HEK293 (cell line): Measurements from ENCODE around the gene SERPINA6.

Experiments
- CTCF ChIA-PET: fragments of 350-600 bp; formaldehyde crosslinking; extraction: SDS; loops from one replicate; lab custom pipeline; 2021; ENCODE audit warnings: antibody characterized with exemption; lab: Yijun Ruan, JAX
- POLR2A ChIA-PET: fragments of 300-600 bp; formaldehyde crosslinking; extraction: SDS; loops from one replicate; lab custom pipeline; 2020; ENCODE audit warnings: antibody characterized with exemption, inconsistent platforms; lab: Yijun Ruan, JAX
- H3K27ac ChIP-seq: fragments of 200-500 bp; sonication (Bioruptor generic); 2 replicates; pipeline ENCODE4 v1.5.1; 2014; ENCODE audit warnings: low read depth, low read length, control low read depth, inconsistent platforms; ENCODE audit errors: extremely low read depth
- H3K36me3 ChIP-seq, 2 experiments: fragments of 200-500 bp in 1 of 2; sonication (Bioruptor generic) in 1 of 2; 1 replicate in 1 of 2; 2 replicates in 1 of 2; pipeline ENCODE4 v1.5.1; 2014 to 2017; ENCODE audit warnings: inconsistent platforms in 2 of 2, low read length in 2 of 2; ENCODE audit not compliant: control insufficient read depth in 2 of 2, insufficient read depth in 1 of 2
- H3K4me1 ChIP-seq: fragments of 200-500 bp; sonication (Bioruptor generic); 2 replicates; pipeline ENCODE4 v1.5.1; 2014; ENCODE audit warnings: mild to moderate bottlenecking, low read length, inconsistent platforms; ENCODE audit not compliant: control insufficient read depth, insufficient read depth
- H3K4me3 ChIP-seq: 2 replicates; pipeline ENCODE4 v1.5.1; 2011; ENCODE audit warnings: low read depth, mild to moderate bottlenecking, control low read depth, low read length, moderate library complexity
- H3K9me3 ChIP-seq: fragments of 200-500 bp; sonication (Bioruptor generic); 2 replicates; pipeline ENCODE4 v1.5.1; 2014; ENCODE audit warnings: low read depth, low read length, inconsistent platforms; ENCODE audit not compliant: control insufficient read depth, insufficient read depth
- MEIS1 ChIP-seq: sonication (generic); formaldehyde crosslinking; IDR thresholded peaks from 2 replicates; pipeline ENCODE4 v1.8.1; 2022; ENCODE audit warnings: missing genetic modification reagents, mild to moderate bottlenecking, borderline replicate concordance
- SCRT1 ChIP-seq: fragments of 450-650 bp; formaldehyde crosslinking; IDR thresholded peaks from 2 replicates; pipeline ENCODE4 v1.5.1; 2016; ENCODE audit warnings: missing biosample characterization, missing genetic modification characterization, borderline replicate concordance
- WT1 ChIP-seq: fragments of 450-650 bp; formaldehyde crosslinking; IDR thresholded peaks from 2 replicates; pipeline ENCODE4 v1.5.1; 2016; ENCODE audit warnings: missing biosample characterization, missing genetic modification characterization
- ZFP37 ChIP-seq: fragments of 450-650 bp; formaldehyde crosslinking; IDR thresholded peaks from 2 replicates; pipeline ENCODE4 v1.5.1; 2016; ENCODE audit warnings: missing biosample characterization, missing genetic modification characterization
- ZFP41 ChIP-seq: fragments of 450-650 bp; formaldehyde crosslinking; IDR thresholded peaks from 2 replicates; pipeline ENCODE4 v1.5.1; 2016; ENCODE audit warnings: missing biosample characterization, missing genetic modification characterization, borderline replicate concordance
- ZNF221 ChIP-seq: fragments of 450-650 bp; formaldehyde crosslinking; IDR thresholded peaks from 2 replicates; pipeline ENCODE4 v1.5.1; 2017; ENCODE audit warnings: missing biosample characterization, missing genetic modification characterization, borderline replicate concordance
- ZNF510 ChIP-seq: fragments of 450-650 bp; formaldehyde crosslinking; IDR thresholded peaks from 2 replicates; pipeline ENCODE4 v1.5.1; 2018; ENCODE audit warnings: mild to moderate bottlenecking, missing genetic modification characterization, missing biosample characterization; ENCODE audit not compliant: insufficient replicate concordance
- ZNF585B ChIP-seq: fragments of 450-650 bp; formaldehyde crosslinking; IDR thresholded peaks from 2 replicates; pipeline ENCODE4 v1.5.1; 2016; ENCODE audit warnings: missing biosample characterization, missing genetic modification characterization
- ZNF76 ChIP-seq: fragments of 450-650 bp; formaldehyde crosslinking; IDR thresholded peaks from 2 replicates; pipeline ENCODE4; 2016; ENCODE audit warnings: low read depth, missing biosample characterization, missing genetic modification characterization, borderline replicate concordance
- TF ChIP-seq, protein P1 (sequence below): fragments of 450-650 bp; formaldehyde crosslinking; IDR thresholded peaks from 2 replicates; pipeline ENCODE4 v1.5.1; 2016; ENCODE audit warnings: missing biosample characterization, missing genetic modification characterization
- TF ChIP-seq, protein P2 (sequence below): fragments of 450-650 bp; formaldehyde crosslinking; IDR thresholded peaks from 2 replicates; pipeline ENCODE4 v1.5.0; 2017; ENCODE audit warnings: missing biosample characterization, missing genetic modification characterization, borderline replicate concordance
- TF ChIP-seq, protein P3 (sequence below): fragments of 450-650 bp; formaldehyde crosslinking; IDR thresholded peaks from 2 replicates; pipeline ENCODE4 v1.5.1; 2016; ENCODE audit warnings: missing biosample characterization, missing genetic modification characterization
- TF ChIP-seq, protein P4 (sequence below): fragments of 450-650 bp; formaldehyde crosslinking; IDR thresholded peaks from 2 replicates; pipeline ENCODE4 v1.5.1; 2016; ENCODE audit warnings: missing biosample characterization, missing genetic modification characterization
- TF ChIP-seq, protein P5 (sequence below): fragments of 450-650 bp; formaldehyde crosslinking; IDR thresholded peaks from 2 replicates; pipeline ENCODE4 v1.5.1; 2016; ENCODE audit warnings: missing biosample characterization, missing genetic modification characterization, low read depth

SERPINA6 gene

DNA sequence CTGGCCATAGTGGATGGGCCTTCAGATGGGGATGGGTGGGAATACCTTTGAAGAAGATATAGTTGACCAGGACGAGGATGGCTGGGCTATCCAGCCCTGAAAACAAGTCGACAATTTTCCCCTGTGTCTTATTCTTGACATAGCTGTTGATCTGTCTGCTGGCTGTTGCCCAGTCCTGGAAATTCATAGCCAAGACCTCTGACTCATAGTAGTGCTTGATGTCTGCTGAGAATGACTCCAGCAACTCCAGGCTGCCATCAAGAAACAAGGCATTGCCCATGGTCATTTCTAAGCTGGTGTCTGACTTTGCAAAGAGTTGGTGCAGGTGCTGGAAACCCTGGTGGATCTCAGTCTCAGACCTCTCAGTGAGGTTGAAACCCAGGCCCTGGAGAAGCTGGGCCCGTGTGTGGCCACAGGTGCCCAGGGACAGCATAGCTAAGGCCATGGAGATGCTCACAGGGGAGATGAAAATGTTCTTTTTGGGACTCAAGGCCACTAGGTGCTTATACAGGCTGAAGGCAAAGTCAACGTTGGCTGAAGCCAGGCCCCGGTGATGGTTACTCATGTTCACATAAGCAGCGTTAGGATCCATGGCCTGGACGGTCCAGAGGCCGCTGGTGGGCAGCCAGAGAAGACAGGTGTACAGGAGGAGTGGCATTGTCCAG, 9.0 kb downstream of the SERPINA6 start:
- no peak for TF ChIP-seq ZNF221
- no peak for TF ChIP-seq ZFP41 (tag by site-specific recombination)
- TF ChIP-seq ZNF585B, result no peak
- TF ChIP-seq, protein P1, sequence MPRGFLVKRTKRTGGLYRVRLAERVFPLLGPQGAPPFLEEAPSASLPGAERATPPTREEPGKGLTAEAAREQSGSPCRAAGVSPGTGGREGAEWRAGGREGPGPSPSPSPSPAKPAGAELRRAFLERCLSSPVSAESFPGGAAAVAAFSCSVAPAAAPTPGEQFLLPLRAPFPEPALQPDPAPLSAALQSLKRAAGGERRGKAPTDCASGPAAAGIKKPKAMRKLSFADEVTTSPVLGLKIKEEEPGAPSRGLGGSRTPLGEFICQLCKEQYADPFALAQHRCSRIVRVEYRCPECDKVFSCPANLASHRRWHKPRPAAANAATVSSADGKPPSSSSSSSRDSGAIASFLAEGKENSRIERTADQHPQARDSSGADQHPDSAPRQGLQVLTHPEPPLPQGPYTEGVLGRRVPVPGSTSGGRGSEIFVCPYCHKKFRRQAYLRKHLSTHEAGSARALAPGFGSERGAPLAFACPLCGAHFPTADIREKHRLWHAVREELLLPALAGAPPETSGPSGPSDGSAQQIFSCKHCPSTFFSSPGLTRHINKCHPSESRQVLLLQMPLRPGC (tag by site-specific recombination), result no peak
- TF ChIP-seq MEIS1 (CRISPR knock-in tag), result no peak
- TF ChIP-seq ZNF510 (tag by site-specific recombination), result no peak
- no peak for TF ChIP-seq SCRT1 (tag by site-specific recombination)
- TF ChIP-seq ZNF76 (tag by site-specific recombination), result no peak
- TF ChIP-seq, protein P2, sequence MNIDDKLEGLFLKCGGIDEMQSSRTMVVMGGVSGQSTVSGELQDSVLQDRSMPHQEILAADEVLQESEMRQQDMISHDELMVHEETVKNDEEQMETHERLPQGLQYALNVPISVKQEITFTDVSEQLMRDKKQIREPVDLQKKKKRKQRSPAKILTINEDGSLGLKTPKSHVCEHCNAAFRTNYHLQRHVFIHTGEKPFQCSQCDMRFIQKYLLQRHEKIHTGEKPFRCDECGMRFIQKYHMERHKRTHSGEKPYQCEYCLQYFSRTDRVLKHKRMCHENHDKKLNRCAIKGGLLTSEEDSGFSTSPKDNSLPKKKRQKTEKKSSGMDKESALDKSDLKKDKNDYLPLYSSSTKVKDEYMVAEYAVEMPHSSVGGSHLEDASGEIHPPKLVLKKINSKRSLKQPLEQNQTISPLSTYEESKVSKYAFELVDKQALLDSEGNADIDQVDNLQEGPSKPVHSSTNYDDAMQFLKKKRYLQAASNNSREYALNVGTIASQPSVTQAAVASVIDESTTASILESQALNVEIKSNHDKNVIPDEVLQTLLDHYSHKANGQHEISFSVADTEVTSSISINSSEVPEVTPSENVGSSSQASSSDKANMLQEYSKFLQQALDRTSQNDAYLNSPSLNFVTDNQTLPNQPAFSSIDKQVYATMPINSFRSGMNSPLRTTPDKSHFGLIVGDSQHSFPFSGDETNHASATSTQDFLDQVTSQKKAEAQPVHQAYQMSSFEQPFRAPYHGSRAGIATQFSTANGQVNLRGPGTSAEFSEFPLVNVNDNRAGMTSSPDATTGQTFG (tag by site-specific recombination), result no peak
- no peak for TF ChIP-seq ZFP37 (tag by site-specific recombination)
- TF ChIP-seq, protein P3, sequence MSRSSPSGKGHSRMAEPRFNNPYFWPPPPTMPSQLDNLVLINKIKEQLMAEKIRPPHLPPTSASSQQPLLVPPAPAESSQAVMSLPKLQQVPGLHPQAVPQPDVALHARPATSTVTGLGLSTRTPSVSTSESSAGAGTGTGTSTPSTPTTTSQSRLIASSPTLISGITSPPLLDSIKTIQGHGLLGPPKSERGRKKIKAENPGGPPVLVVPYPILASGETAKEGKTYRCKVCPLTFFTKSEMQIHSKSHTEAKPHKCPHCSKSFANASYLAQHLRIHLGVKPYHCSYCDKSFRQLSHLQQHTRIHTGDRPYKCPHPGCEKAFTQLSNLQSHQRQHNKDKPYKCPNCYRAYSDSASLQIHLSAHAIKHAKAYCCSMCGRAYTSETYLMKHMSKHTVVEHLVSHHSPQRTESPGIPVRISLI (tag by site-specific recombination), result no peak
- TF ChIP-seq, protein P4, sequence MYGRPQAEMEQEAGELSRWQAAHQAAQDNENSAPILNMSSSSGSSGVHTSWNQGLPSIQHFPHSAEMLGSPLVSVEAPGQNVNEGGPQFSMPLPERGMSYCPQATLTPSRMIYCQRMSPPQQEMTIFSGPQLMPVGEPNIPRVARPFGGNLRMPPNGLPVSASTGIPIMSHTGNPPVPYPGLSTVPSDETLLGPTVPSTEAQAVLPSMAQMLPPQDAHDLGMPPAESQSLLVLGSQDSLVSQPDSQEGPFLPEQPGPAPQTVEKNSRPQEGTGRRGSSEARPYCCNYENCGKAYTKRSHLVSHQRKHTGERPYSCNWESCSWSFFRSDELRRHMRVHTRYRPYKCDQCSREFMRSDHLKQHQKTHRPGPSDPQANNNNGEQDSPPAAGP (tag by site-specific recombination), result no peak
- TF ChIP-seq, protein P5, sequence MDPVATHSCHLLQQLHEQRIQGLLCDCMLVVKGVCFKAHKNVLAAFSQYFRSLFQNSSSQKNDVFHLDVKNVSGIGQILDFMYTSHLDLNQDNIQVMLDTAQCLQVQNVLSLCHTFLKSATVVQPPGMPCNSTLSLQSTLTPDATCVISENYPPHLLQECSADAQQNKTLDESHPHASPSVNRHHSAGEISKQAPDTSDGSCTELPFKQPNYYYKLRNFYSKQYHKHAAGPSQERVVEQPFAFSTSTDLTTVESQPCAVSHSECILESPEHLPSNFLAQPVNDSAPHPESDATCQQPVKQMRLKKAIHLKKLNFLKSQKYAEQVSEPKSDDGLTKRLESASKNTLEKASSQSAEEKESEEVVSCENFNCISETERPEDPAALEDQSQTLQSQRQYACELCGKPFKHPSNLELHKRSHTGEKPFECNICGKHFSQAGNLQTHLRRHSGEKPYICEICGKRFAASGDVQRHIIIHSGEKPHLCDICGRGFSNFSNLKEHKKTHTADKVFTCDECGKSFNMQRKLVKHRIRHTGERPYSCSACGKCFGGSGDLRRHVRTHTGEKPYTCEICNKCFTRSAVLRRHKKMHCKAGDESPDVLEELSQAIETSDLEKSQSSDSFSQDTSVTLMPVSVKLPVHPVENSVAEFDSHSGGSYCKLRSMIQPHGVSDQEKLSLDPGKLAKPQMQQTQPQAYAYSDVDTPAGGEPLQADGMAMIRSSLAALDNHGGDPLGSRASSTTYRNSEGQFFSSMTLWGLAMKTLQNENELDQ (tag by site-specific recombination), result no peak
- TF ChIP-seq WT1 (tag by site-specific recombination), result no peak
- H3K27ac ChIP-seq, result no peak overlapping the region
- POLR2A ChIA-PET, result interaction anchor here (0.7 kb wide), 1 partner anchor 17 kb away, joined by 3 read pairs; no protein-coding TSS in a partner anchor
- no peaks in the 10 kb centered on the region for H3K9me3 ChIP-seq
- CTCF ChIA-PET, result no interaction called here
- H3K4me3 ChIP-seq, result no peak overlapping the region
- no peaks in the 10 kb centered on the region for H3K4me1 ChIP-seq
- H3K36me3 ChIP-seq, result no peaks in the 10 kb centered on the region
